GM19025 (cell line): ENCODE measurements around the gene MBOAT1.
"Not testable (repeated sequence)": the region's sequence is repeated elsewhere in the genome, so short reads cannot be mapped to it uniquely, and the experiment has no call there.

Experiments
- ATAC-seq: cut with Tn5 transposase; IDR thresholded peaks from one replicate; pipeline ENCODE4 v1.9.1; 2021; ENCODE audit warnings: mild to moderate bottlenecking, low read depth, moderate library complexity; ENCODE audit not compliant: unreplicated experiment

MBOAT1 gene

DNA sequence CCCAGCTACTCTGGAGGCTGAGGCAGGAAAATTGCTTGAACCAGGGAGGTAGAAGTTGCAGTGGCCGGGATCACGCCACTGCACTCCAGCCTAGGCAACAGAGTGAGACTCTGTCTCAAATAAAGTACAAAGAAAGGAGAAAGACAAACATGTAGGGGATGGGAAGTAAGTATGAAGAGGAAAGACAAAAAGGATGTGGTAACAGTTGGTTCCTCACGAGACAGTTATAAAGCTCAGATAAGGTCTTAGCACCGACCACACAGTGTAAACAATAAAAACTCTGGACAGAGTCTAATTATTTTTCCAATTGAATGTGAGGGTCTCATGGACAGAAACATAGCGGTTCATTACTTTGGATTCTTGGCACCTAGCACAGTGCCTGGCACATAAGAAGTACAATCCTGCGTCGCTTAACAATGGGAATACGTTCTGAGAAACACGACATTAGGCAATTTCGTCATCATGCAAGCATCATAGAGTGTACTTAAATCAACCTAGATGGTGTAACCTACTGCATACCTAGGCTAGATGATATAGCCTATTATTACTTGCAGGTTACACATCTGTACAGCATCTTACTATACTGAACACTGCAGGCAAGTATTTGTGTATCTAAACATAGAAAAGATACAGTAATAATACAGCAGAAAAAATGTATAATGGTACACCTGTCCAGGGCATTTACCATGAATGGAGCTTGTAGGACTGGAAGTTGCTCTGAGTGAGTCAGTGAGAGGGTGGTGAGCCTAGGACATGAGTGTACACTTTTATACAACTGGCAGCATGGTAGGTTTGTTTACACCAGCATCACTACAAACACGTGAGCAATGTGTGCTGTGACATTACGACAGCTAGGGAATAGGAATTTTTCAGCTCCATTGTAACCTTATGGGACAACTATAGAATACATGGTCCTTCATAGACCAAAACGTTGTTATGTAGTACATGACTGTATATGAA, 38.2 kb downstream of the MBOAT1 start:
- ATAC-seq = no peak

DNA sequence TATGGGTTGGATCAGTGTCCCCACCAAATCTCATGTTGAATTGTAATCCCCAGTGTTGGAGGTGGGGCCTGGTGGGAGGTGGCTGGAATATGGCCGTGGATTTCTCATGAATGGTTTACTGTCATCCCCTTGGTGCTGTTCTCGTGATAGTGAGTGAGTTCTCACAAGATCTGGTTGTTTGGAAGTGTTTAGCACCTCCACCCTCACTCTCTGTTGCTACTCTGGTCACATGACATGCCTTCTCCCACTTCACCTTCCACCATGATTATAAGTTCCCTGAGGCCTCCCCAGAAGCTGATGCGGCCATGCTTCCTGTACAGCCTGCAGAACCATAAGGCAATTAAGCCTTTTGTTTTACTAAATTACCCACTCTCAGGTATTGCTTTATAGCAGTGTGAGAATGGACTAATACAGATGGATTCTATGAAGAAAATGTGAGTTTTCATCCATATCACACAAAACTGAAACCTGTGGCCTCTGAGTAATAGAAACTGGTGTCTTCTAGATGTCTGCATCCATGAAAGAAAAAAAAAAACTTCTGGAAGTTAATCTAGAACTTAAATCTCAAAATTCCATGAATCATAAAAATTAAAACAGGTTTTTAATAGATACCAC, 39.3 kb downstream of the MBOAT1 start:
- no peak for ATAC-seq

- no peak for ATAC-seq
These were observed 41.7 kb downstream of the MBOAT1 start for GRCh38 chr6:20170455-20171148.

DNA sequence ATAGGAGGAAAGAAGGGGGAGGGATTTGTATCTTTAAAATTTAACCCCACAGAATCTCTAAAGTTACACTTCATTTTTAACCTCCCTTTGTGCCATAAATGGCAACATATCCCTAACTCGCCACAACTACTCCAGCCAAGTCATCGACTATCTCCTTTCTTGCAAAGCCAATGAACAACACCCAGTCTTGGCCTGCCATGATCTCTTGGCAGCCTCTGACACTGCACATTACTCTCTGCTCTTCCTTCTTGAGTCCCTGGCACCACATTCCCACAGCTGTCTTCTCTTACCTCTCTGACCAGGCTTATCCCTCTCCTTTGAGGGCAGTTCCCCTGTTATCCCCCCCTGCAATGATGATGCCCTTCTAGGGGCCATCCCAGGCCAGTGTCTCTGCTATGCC, 42.5 kb downstream of the MBOAT1 start:
- ATAC-seq = no peak

GRCh38 chr6:20169119-20169557, 43.1 kb downstream of the MBOAT1 start:
- no peak for ATAC-seq

DNA sequence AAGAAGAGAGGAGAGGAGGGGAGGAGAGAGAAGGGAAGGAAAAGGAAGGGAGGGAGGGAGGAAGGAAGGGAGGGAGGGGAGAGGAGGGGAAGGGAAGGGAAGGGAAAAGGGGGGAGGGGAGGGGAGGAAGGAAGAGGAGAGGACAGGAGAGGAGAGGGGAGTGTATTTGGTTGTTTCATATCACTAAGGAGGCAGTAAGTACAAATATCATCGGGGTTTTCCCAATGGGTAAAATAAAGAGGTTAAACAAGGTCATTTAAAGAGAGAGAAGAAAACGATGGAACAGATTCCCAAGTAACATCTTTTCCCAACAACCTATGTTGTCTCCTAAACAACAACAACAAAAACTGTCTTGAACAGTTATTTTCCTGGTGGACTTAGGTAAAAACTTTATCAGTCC, 43.6 kb downstream of the MBOAT1 start:
- ATAC-seq = no peak

GRCh38 chr6:20167601-20168000, 44.7 kb downstream of the MBOAT1 start:
- ATAC-seq = no peak

- ATAC-seq = no peak
These were observed 46.1 kb downstream of the MBOAT1 start for GRCh38 chr6:20166210-20166609.

- no peak for ATAC-seq
These were observed 49.8 kb downstream of the MBOAT1 start for GRCh38 chr6:20162515-20162914.

- ATAC-seq = no peak
These were observed 51.6 kb downstream of the MBOAT1 start for GRCh38 chr6:20160541-20161283.

- no peak for ATAC-seq
These were observed 52.3 kb downstream of the MBOAT1 start for GRCh38 chr6:20159781-20160540.

GRCh38 chr6:20159098-20159497, 53.2 kb downstream of the MBOAT1 start:
- ATAC-seq = no peak

GRCh38 chr6:20158676-20159075, 53.6 kb downstream of the MBOAT1 start:
- ATAC-seq = no peak

DNA sequence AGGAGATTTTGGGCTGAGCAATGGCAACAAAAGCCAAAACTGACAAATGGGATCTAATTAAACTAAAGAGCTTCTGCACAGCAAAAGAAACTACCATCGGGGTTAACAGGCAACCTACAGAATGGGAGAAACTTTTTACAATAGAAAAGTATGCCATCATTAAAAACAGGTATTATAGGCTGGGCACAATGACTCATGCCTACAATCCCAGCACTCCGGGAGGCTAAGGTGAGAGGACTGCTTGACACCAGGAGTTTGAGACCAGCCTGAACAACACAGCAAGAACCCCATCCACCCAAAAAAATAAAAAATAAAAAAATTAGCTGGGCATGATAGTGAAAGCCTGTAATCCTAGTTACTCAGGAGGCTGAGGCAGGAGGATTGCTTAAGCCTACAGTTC, 55.4 kb downstream of the MBOAT1 start:
- ATAC-seq = no peak

DNA sequence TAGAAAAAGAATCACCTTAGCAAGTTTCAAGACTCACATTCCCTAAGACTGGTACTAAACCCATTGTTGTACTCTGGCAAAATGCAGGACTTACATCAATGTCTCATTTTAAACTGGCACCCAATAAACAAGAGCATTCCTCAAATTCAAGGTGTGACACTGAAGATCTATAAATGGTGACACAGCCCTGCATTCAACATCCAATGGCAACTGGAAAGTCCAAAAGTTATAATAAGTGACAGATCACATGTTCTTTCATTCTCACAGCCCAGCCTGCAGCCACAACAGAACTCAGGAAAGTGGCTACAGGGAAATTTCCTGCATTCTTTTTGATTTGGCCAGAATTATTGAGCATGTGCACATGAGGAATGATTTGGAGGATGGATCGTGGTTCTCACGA, 57.5 kb downstream of the MBOAT1 start:
- no peak for ATAC-seq

DNA sequence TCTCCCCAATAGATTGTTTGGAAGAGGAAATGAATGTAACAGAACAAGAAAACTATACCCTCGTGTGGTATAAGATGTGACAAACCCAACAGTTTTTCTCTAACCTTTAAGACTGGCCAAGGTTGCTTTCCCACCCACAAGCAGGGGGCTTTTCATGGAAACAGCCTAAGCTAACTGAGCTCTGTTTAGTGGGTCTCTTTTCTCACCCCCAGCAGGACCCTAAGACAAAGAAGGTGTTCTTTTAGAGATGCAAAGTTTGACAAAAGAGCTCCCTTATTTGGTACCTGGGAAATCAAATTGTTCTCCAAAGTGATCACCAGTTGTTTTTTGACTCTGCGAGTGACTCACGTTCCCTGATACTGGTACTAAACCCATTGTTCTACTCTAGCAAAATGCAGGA, 59.1 kb downstream of the MBOAT1 start:
- ATAC-seq = no peak

GRCh38 chr6:20148433-20148832, 63.8 kb downstream of the MBOAT1 start:
- ATAC-seq = no peak

- ATAC-seq = no peak
These were observed 64.8 kb downstream of the MBOAT1 start for GRCh38 chr6:20147469-20147868.

GRCh38 chr6:20146831-20147230, 65.4 kb downstream of the MBOAT1 start:
- ATAC-seq = not testable (repeated sequence)

- ATAC-seq = no peak
These were observed 66.0 kb downstream of the MBOAT1 start for GRCh38 chr6:20146291-20146690.
